ENCODE data around the gene RAD54L. TPM values are rescaled to one million over a fixed set of nuclear protein-coding genes. Genes with fewer than 3 reads are reported as not detected.

The RAD54L gene
- total RNA-seq, 1 experiment from 2014 or later, result 49.0 TPM

- H3K4me3 ChIP-seq (ENCODE audit: low read depth, low read length, poor library complexity, severe bottlenecking), result peak overlapping the region; percentile 3
- BruUV-seq (replicated peaks), result TSS peak; percentile 2
- H3K4me1 ChIP-seq (ENCODE audit: insufficient read depth, low read length, poor library complexity, severe bottlenecking), result peaks cover 20% of the 10 kb centered on the region
- no peak for TF ChIP-seq EZH2 (IDR thresholded peaks at IDR 0.05; ENCODE audit: borderline replicate concordance, low read depth, low read length, poor library complexity, severe bottlenecking)
- TF ChIP-seq CTCF (conservative IDR thresholded peaks at IDR 0.05; ENCODE audit: low read depth, low read length), result no peak
- ChIA-PET CTCF (no interaction called here), POLR2A (ENCODE audit: low non-redundant PET) (no interaction called here)
- no peaks in the 10 kb centered on the region for H3K9me3 ChIP-seq (ENCODE audit: low read depth, low read length, poor library complexity, severe bottlenecking)
- no peak for DNase-seq (ENCODE audit: low spot score)
- no peak overlapping the region for H3K27ac ChIP-seq (ENCODE audit: low read depth, low read length, poor library complexity, severe bottlenecking)
- intact Hi-C loops (cut with micrococcal nuclease; ENCODE audit: unreplicated experiment), result no loop called here
- H3K27me3 ChIP-seq (replicated peaks; ENCODE audit: insufficient read depth, low read depth, low read length, poor library complexity), result no peaks in the 10 kb centered on the region
- H3K36me3 ChIP-seq (ENCODE audit: insufficient read depth, low read length, poor library complexity, severe bottlenecking), result peaks cover 34% of the 10 kb centered on the region
Measured at GRCh38 chr1:46306159-46306530, 58.6 kb downstream of the RAD54L start.

GRCh38 chr1:46309401-46310159 is 62.0 kb downstream of the RAD54L start:
- DNase-seq (ENCODE audit: low spot score), result no peak
- intact Hi-C loops (cut with micrococcal nuclease; ENCODE audit: unreplicated experiment), result no loop called here
- H3K27ac ChIP-seq (ENCODE audit: low read depth, low read length, poor library complexity, severe bottlenecking), result no peak overlapping the region
- no peak overlapping the region for H3K4me3 ChIP-seq (ENCODE audit: low read depth, low read length, poor library complexity, severe bottlenecking)
- H3K36me3 ChIP-seq (ENCODE audit: insufficient read depth, low read length, poor library complexity, severe bottlenecking), result peaks cover 66% of the 10 kb centered on the region
- no TSS peak for BruUV-seq (replicated peaks)
- H3K9me3 ChIP-seq (ENCODE audit: low read depth, low read length, poor library complexity, severe bottlenecking), result no peaks in the 10 kb centered on the region
- peaks cover 18% of the 10 kb centered on the region for H3K4me1 ChIP-seq (ENCODE audit: insufficient read depth, low read length, poor library complexity, severe bottlenecking)
- ChIA-PET CTCF (no interaction called here), POLR2A (ENCODE audit: low non-redundant PET) (no interaction called here)
- TF ChIP-seq CTCF (conservative IDR thresholded peaks at IDR 0.05; ENCODE audit: low read depth, low read length) (no peak), EZH2 (IDR thresholded peaks at IDR 0.05; ENCODE audit: borderline replicate concordance, low read depth, low read length, poor library complexity, severe bottlenecking) (no peak)
- H3K27me3 ChIP-seq (replicated peaks; ENCODE audit: insufficient read depth, low read depth, low read length, poor library complexity), result no peaks in the 10 kb centered on the region

GRCh38 chr1:46310321-46310720 is 62.8 kb downstream of the RAD54L start:
- ChIA-PET POLR2A (ENCODE audit: low non-redundant PET) (no interaction called here), CTCF (no interaction called here)
- intact Hi-C loops (cut with micrococcal nuclease; ENCODE audit: unreplicated experiment), result no loop called here
- no peak for TF ChIP-seq CTCF (conservative IDR thresholded peaks at IDR 0.05; ENCODE audit: low read depth, low read length)
- TF ChIP-seq EZH2 (IDR thresholded peaks at IDR 0.05; ENCODE audit: borderline replicate concordance, low read depth, low read length, poor library complexity, severe bottlenecking), result no peak
- no TSS peak for BruUV-seq (replicated peaks)
- no peak for DNase-seq (ENCODE audit: low spot score)
- H3K4me1 ChIP-seq (ENCODE audit: insufficient read depth, low read length, poor library complexity, severe bottlenecking), result peaks cover 11% of the 10 kb centered on the region
- peaks cover 67% of the 10 kb centered on the region for H3K36me3 ChIP-seq (ENCODE audit: insufficient read depth, low read length, poor library complexity, severe bottlenecking)
- H3K27me3 ChIP-seq (replicated peaks; ENCODE audit: insufficient read depth, low read depth, low read length, poor library complexity), result no peaks in the 10 kb centered on the region
- H3K9me3 ChIP-seq (ENCODE audit: low read depth, low read length, poor library complexity, severe bottlenecking), result no peaks in the 10 kb centered on the region
- no peak overlapping the region for H3K4me3 ChIP-seq (ENCODE audit: low read depth, low read length, poor library complexity, severe bottlenecking)
- H3K27ac ChIP-seq (ENCODE audit: low read depth, low read length, poor library complexity, severe bottlenecking), result no peak overlapping the region

Data from A673 (cell line).